COLO829 (cell line): Measurements from ENCODE around the gene HELZ2.
"Not testable (repeated sequence)": the region's sequence is repeated elsewhere in the genome, so short reads cannot be mapped to it uniquely, and the experiment has no call there.

Source experiments
- DNase-seq: peaks from one replicate; pipeline ENCODE4 v3.0.0; 2012; ENCODE audit warnings: low spot score

HELZ2 gene

DNA sequence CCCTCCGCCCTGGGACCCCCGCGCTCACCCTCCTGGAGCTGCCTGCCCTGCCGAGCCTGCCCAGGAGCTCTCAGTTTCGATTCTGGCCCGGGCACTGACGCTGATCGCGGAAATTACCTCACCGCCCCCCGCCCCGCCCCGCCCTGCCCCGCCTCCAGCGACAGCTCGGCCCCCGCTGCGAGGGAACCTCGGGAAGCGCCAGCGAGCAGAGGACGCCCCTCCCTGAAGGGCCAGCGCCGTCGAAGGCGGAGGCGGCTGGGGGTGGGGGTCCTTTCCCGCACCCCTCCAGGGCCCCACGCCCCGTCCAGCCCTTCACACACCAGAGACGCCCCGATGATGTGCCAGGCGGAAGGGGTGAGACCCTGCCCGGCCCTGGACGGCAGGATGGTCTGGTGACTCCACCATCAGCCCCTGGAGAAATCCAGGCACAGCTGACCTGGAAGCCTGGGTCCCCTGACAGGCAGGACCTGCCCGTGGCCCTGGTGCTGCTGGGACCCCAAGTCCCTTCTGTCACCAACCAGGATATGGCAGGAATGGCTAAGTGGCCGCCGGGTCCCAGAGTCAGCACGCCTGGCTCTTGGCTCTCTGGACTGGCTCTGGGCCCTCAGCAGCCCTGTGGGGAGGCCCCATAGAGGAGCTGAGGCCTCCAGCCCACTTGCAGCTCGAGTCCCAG, at the start of gene HELZ2:
Gene HELZ2 (minus strand): TSS at position 84 of the 673 bp plus-strand sequence. CDS start 1,854 bp downstream, outside the sequence.
- peak; percentile 39 for DNase-seq

DNA sequence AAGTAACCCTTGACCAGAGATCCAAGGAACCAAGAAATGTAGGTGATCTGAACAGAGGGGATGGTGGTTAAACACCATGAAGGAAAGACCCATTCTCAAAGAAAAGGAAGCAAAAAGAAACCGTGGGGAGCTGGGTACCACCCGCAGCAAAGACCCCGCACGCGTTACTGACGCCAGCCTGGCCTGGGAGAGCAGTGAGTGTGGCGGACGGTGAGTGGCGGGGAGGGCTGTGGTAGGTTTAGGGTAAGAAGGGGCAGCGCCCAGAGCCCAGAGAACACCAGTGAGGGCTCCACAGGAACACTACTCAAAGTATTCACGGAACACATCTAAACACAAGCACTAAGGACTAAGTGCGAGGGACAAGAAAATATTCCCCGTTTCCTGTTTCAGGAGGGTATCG, 48.7 kb upstream of the HELZ2 start:
- no peak for DNase-seq

GRCh38 chr20:63622096-63622495, 48.1 kb upstream of the HELZ2 start:
- no peak for DNase-seq

GRCh38 chr20:63620991-63621390, 47.0 kb upstream of the HELZ2 start:
- DNase-seq = no peak

GRCh38 chr20:63619505-63619904, 45.5 kb upstream of the HELZ2 start:
- no peak for DNase-seq

DNA sequence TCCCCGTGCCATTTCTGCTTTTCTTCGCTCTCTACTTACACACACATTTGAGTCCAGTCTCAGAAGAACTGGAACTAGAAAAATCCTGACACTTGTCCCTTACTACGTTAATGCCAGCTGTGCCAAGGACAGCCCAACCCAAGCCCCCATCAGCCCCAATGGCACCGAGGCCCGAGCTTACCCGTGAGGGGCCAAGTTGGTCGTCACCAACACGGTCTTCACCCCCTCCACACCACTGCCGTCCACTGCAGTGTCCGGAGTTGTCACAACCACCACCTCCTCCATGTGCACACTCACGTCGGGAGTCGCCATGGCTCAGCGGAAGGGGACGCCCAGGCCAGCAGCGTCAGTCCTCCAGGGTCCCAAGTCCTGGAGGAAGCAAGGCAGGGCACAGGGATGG, 45.0 kb upstream of the HELZ2 start:
- no peak for DNase-seq

DNA sequence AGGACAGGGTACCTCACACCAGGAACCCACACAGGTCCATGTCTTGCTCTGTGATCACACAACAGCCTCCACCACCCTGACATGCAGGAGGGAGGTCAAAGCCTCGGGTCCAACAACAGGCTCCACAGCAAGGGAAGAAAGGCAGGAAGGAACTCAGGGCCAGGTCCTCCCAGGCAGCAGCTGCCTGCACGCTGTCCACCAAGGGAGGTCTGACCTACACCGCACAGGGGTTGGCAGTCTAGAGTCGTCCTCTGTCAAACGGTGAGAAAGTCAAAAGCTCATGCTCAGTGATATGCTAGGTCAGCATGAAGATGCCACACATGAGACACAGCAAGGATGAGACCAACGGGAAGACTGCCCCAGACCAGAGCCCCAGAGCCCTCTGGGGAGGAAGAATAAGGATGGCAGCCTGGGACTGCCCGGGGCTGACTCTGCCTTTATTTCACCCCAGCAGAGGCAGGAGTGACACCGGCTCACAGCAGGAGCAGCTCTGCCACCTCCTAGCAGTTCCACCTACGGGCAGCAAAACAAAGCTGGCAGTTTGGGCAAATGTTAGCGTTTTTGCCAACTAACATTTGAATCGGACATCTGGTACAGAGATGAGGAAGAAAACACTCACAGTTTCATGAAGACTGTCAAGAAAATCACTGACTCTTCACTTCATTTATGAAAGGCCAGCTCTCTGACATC, 44.4 kb upstream of the HELZ2 start:
- no peak for DNase-seq

- DNase-seq = no peak
Observed at GRCh38 chr20:63617876-63618265, 43.8 kb upstream of the HELZ2 start.

GRCh38 chr20:63617092-63617875, 43.2 kb upstream of the HELZ2 start:
- DNase-seq = no peak

DNA sequence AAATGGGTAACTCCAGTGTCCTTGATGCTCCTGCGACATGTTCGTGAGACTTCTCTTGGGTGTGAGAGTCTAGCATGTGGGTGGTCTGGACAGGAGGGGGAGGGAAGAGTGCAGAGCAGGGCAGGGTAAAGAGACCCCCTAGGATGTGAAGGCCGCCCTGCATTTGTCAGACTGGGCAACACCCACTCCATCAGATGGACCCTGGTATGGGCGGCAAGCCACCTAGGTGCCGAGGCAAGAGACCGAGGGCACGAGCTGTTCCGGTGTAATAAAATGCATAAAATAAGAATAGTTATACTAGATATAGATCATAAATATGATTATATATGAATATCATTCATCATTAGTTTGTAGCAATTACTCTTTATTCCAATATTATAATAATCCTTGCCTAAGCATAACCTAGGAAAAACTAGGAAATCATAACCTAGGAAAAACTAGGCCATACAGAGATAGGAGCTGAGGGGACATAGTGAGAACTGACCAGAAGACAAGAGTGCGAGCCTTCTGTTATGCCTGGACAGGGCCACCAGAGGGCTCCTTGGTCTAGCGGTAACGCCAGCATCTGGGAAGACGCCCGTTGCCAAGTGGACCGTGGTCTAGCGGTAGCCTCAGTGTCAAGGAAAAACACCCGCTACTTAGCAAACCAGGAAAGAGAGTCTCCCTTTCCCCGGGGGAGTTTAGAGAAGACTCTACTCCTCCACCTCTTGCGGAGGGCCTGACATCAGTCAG, 40.0 kb upstream of the HELZ2 start:
- DNase-seq = not testable (repeated sequence)

- no peak for DNase-seq
Observed at GRCh38 chr20:63612276-63612931, 38.4 kb upstream of the HELZ2 start.

DNA sequence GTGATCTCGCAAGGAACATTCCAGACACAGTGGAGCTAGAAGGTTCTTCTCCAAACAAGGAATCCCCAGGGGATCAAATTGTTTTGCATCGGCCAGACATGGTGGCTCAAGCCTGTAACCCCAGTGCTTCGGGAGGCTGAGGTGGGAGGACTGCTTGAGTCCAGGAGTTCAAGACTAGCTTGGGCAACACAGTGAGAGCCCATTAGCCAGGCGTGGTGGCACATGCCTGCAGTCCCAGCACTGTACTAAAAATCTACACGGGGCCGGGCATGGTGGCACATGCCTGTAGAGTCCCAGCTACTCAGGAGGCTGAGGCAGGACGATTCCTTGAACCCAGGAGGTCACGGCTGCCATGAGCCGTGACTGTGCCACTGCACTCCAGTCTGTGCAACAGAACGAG, 37.6 kb upstream of the HELZ2 start:
- no peak for DNase-seq

DNA sequence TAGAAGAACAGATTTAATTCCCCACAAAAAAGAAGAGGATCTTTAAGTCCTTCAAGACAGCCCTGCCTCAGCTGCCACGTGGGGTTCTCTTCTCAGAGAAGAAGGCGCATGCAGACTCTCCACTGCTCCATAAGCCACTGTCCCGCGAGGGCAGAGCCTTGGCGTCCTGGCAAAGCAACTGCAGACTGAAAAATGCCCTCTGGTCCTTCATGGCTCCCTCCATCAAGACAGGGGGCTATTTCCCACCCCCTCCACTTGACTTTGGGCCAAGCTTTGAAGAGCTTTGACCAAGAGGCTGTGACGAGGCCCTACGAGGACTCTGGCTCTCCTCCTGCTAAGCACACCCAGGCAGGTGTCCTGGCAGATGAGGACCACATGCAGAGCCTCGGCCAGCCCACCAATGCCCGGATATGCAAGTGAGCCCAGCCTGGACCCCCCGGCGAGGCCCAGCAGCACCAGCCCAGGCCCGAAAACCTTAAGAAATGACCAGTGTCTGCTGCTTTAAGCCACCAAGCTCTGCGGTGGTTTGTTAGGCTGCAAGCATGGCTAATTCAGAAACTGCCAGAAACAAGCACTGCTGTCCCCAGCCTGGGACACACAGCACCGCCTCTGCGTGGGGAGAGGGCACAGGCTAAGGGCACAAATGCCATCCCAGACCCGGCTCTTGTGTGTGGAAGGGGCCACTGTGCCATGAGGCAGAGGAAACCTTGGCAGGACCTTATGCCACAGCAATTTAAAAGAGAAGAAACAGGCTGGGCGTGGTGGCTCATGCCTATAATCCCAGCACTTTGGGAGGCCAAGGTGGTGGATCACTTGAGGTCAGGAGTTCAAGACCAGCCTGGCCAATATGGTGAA, 36.8 kb upstream of the HELZ2 start:
- no peak for DNase-seq

- no peak for DNase-seq
Observed at GRCh38 chr20:63606686-63607085, 32.6 kb upstream of the HELZ2 start.

DNA sequence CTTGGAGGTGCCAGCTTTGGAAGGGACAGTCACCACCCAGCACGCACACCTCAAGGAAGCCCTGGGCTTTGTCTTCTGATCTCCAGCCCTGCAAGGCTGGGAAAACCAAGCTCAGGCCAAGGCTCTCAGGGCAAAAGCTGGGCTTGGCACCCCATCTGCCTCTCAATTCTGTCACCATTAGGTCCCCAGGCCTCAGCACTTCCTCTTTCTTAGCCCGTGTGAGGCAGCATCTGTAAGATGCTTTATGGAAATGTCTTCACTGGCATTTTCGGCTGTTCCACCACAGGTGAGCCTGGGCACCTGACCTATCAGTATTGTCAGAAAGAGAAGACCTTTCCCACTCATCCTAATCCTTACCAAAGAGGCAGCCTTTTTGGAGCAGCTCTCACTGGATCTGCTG, 28.3 kb upstream of the HELZ2 start:
- DNase-seq = no peak

DNA sequence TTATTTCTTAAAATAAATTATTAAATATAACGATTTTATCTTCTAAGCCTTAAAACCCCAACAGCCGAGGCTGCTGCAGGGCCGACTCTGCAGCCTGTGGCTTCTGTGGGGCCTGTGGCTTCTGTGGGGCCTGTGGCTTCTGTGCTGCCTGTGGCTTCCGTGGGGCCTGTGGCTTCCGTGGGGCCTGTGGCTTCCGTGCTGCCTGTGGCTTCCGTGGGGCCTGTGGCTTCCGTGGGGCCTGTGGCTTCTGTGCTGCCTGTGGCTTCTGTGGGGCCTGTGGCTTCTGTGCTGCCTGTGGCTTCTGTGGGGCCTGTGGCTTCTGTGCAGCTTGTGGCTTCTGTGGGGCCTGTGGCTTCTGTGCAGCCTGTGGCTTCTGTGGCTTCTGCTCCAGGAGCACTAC, 27.6 kb upstream of the HELZ2 start:
- not testable (repeated sequence) for DNase-seq

DNA sequence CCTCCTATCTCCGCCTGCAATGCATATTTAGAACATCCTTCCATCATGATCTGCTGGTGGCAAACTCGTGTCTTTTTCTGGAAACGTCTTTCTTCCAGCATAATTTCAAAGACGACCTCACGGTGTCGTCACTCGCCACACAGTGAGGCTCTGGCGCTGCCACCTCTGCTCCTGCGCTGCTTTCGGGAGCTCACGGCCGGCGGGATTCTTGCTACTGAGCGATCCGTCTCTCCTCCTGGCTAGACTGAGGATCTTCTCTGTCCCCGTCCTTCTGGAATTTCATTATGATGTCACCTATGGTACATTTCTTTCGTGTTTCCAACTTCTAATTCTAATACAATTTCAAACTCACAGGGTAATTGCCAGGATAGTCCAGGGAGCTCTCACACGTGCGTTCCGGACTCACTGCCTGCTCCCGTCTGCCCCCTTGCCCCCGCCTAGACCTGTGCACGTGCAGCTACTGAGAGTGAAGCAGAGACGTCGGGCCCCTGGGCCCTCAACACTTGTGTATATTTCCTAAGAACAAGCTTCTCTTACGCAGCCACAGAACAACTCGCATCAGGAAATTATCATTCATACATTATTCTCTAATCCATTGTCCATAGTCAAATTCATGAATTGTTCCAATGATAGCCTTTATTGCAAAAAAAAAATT, 25.5 kb upstream of the HELZ2 start:
- DNase-seq = no peak

DNA sequence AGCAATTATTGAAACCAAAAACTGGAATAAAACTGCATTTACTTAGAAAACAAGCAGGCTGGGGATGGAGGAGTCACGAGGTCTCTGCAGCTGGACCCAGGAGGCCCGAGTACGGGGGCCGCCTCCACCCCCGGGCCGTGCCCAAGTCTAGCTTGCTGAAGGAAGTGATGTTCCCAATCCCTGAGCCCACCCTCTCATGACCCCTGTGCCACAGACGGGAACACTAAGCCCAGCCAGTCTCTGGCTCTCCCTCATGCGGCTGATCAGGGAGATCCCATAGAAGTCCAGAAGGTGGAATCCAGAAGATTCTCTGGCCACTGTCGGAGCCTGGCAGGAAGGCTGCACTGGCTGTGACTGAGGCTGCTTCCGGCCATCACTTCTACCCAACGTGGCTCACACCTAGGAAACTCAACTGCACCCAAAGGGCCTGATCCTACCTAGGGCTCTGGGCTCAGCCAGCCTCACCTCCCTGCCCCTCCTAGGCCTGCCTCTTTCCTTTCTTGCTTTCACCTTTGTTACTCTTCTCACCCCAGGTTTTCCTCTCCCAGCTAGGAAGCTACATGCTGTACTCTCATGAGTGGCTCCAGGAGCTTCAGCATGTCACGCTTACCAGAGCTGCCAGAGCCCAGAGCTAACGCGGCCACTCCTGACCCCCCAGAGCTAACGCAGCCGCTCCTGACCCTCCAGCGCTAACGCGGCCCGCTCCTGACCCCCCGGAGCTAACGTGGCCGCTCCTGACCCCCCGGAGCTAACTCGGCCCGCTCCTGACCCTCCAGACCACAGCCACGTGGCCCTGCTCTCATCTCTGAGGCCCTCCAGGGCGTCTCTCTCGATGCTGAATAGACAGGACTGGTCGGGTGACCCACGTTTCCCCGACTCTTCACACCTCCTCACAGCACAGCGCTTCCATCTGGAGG, 24.7 kb upstream of the HELZ2 start:
- no peak for DNase-seq
